GM23338 (cell line): Measurements from ENCODE around the gene PIGU. TPM values are rescaled to one million over a fixed set of nuclear protein-coding genes. Genes with fewer than 3 reads are reported as not detected.
A peak's percentile ranks its signal among the peaks of the same experiment; 100 is the strongest.

ENCODE experiments used
- ATAC-seq: fragments of 200-7000 bp; cut with Tn5 transposase; 3 replicates; pipeline ENCODE4 v1.9.1; 2020
- DNase-seq: peaks from one replicate; pipeline ENCODE4 v3.0.0-alpha.2; 2015; ENCODE audit warnings: low spot score
- H2AFZ ChIP-seq: fragments of 200-600 bp; sonication (generic); 2 replicates; pipeline ENCODE4 v1.8.0; 2016; ENCODE audit warnings: antibody characterized with exemption, mild to moderate bottlenecking, moderate library complexity
- H3F3A ChIP-seq: fragments of 200-600 bp; sonication (generic); replicated peaks from 2 replicates; pipeline ENCODE4 v1.8.0; 2017; ENCODE audit warnings: antibody characterized with exemption, mixed run types, low read depth
- H3K27ac ChIP-seq: fragments of 200-600 bp; sonication (generic); 2 replicates; pipeline ENCODE4 v1.6.1; 2016; ENCODE audit warnings: low read depth
- H3K27me3 ChIP-seq: fragments of 200-600 bp; sonication (generic); 2 replicates; pipeline ENCODE4 v1.8.0; 2016; ENCODE audit warnings: mild to moderate bottlenecking, mixed run types, moderate library complexity; ENCODE audit not compliant: insufficient read depth
- H3K36me3 ChIP-seq: fragments of 200-600 bp; sonication (generic); 2 replicates; pipeline ENCODE4 v1.8.0; 2016; ENCODE audit warnings: mild to moderate bottlenecking; ENCODE audit not compliant: insufficient read depth
- H3K4me1 ChIP-seq: fragments of 200-600 bp; sonication (generic); 2 replicates; pipeline ENCODE4 v1.8.0; 2016; ENCODE audit warnings: mild to moderate bottlenecking, moderate library complexity; ENCODE audit not compliant: insufficient read depth
- H3K4me2 ChIP-seq: fragments of 200-600 bp; sonication (generic); 2 replicates; pipeline ENCODE4 v1.7.1; 2017; ENCODE audit warnings: mixed run types
- H3K4me3 ChIP-seq: fragments of 200-600 bp; sonication (generic); 2 replicates; pipeline ENCODE4 v1.6.1; 2016; ENCODE audit warnings: mixed run types
- H3K79me2 ChIP-seq: fragments of 200-600 bp; sonication (generic); replicated peaks from 2 replicates; pipeline ENCODE4 v1.8.0; 2017; ENCODE audit warnings: mild to moderate bottlenecking; ENCODE audit not compliant: insufficient read depth
- H3K9me2 ChIP-seq: fragments of 200-600 bp; sonication (generic); 2 replicates; pipeline ENCODE4 v1.8.0; 2017; ENCODE audit not compliant: insufficient read depth
- H4K20me1 ChIP-seq: fragments of 200-600 bp; sonication (generic); replicated peaks from 2 replicates; pipeline ENCODE4 v1.8.0; 2017; ENCODE audit warnings: mild to moderate bottlenecking; ENCODE audit not compliant: insufficient read depth
- H3K27ac Mint-ChIP-seq: 2 replicates; pipeline ENCODE4 v1.8.0; 2020; ENCODE audit warnings: inconsistent platforms, mild to moderate bottlenecking, moderate library complexity, mixed read lengths
- H3K27me3 Mint-ChIP-seq: 3 replicates; pipeline ENCODE4 v1.8.0; 2022; ENCODE audit warnings: low read depth, mild to moderate bottlenecking, moderate library complexity, mixed read lengths, inconsistent platforms; ENCODE audit not compliant: insufficient read depth, poor library complexity
- H3K36me3 Mint-ChIP-seq: 3 replicates; pipeline ENCODE4 v1.8.0; 2021; ENCODE audit warnings: low read depth, mild to moderate bottlenecking, inconsistent platforms, moderate library complexity, mixed read lengths
- H3K4me1 Mint-ChIP-seq: 3 replicates; pipeline ENCODE4 v1.8.0; 2020; ENCODE audit warnings: mild to moderate bottlenecking, inconsistent platforms, mixed read lengths
- H3K4me3 Mint-ChIP-seq: 3 replicates; pipeline ENCODE4 v1.8.0; 2021; ENCODE audit warnings: moderate library complexity, mild to moderate bottlenecking, inconsistent platforms, mixed read lengths
- H3K9me3 Mint-ChIP-seq: 3 replicates; pipeline ENCODE4 v1.8.0; 2020; ENCODE audit warnings: moderate library complexity, mild to moderate bottlenecking, inconsistent platforms, mixed read lengths
- CREB1 ChIP-seq: fragments of 250-450 bp; sonication (Bioruptor Pico); IDR thresholded peaks from 2 replicates; pipeline ENCODE4 v1.5.0; 2020; ENCODE audit warnings: low read depth, mild to moderate bottlenecking, moderate library complexity
- ETS1 ChIP-seq: IDR thresholded peaks from 2 replicates; pipeline ENCODE4 v1.6.1; 2016; ENCODE audit warnings: antibody characterized with exemption
- EZH2phosphoT487 ChIP-seq: fragments of 200-600 bp; sonication (generic); IDR thresholded peaks from one replicate; pipeline ENCODE4 v1.8.1; 2018; ENCODE audit warnings: antibody characterized with exemption; ENCODE audit not compliant: unreplicated experiment
- JUNB ChIP-seq: IDR thresholded peaks from one replicate; pipeline ENCODE4 v1.6.1; 2016; ENCODE audit warnings: antibody characterized with exemption; ENCODE audit not compliant: unreplicated experiment
- NANOG ChIP-seq: IDR thresholded peaks from 2 replicates; pipeline ENCODE4 v1.6.1; 2016; ENCODE audit warnings: antibody characterized with exemption, borderline replicate concordance
- POLR2AphosphoS5 ChIP-seq: IDR thresholded peaks from 2 replicates; pipeline ENCODE4 v1.6.1; 2016; ENCODE audit warnings: antibody characterized with exemption, low read depth
- REST ChIP-seq: IDR thresholded peaks from one replicate; pipeline ENCODE4 v1.6.1; 2018; ENCODE audit warnings: antibody characterized with exemption; ENCODE audit not compliant: unreplicated experiment
- ZNF462 ChIP-seq: fragments of 250-450 bp; sonication (Bioruptor Pico); IDR thresholded peaks from 2 replicates; pipeline ENCODE4 v1.5.0; 2020; ENCODE audit warnings: mild to moderate bottlenecking, moderate library complexity
- polyA plus RNA-seq: library from polyadenylated mRNA; unstranded; fragments of >200 nt; fragmentation: Nextera tagmentation; extraction: Ambion mirVana; gene quantifications from 2 replicates; pipeline ENCODE4 v1.2.1, GENCODE V29; 2016
- total RNA-seq: library from RNA; depleted of rRNA; stranded (reverse); fragments of >200 nt; shearing (Covaris generic); gene quantifications from 2 replicates; pipeline ENCODE4 v1.2.3, GENCODE V29; 2014

The PIGU gene
- total and polyA plus RNA-seq, 2 experiments from 2014 or later, result 24.3 to 28.9 TPM

GRCh38 chr20:34511891-34512265 lies 165.0 kb downstream of the PIGU start:
- Mint-ChIP-seq H3K4me3 (no peak overlapping the region), H3K4me1 (peaks cover 6% of the 10 kb centered on the region; the same call in 2 of the 3 replicates), H3K36me3 (peaks cover 17% of the 10 kb centered on the region; the same call in 2 of the 3 replicates), H3K27me3 (peaks cover 11% of the 10 kb centered on the region), H3K9me3 (no peaks in the 10 kb centered on the region), H3K27ac (no peak overlapping the region)
- H3K4me3 ChIP-seq, result no peak overlapping the region
- no peak for ATAC-seq
- H3K4me2 ChIP-seq, result no peak overlapping the region
- peaks cover 5% of the 10 kb centered on the region for H3K4me1 ChIP-seq
- no peak for DNase-seq
- H4K20me1 ChIP-seq, result no peaks in the 10 kb centered on the region
- H2AFZ ChIP-seq, result no peak overlapping the region
- H3K27me3 ChIP-seq, result no peaks in the 10 kb centered on the region
- TF ChIP-seq REST, result no peak
- no peak for TF ChIP-seq POLR2AphosphoS5
- peaks cover 3% of the 10 kb centered on the region; the same call in 1 of the 2 replicates for H3K36me3 ChIP-seq
- H3F3A ChIP-seq, result peaks cover 3% of the 10 kb centered on the region; the same call in 1 of the 2 replicates
- no peaks in the 10 kb centered on the region for H3K9me2 ChIP-seq
- 0 out of 2 replicates have a peak overlapping the region, but pooled peaks have one; percentile 34 for H3K27ac ChIP-seq
- peaks cover 2% of the 10 kb centered on the region for H3K79me2 ChIP-seq

- Mint-ChIP-seq H3K4me1 (peaks cover 6% of the 10 kb centered on the region; the same call in 2 of the 3 replicates), H3K27ac (no peak overlapping the region), H3K9me3 (no peaks in the 10 kb centered on the region), H3K36me3 (peaks cover 21% of the 10 kb centered on the region; the same call in 2 of the 3 replicates), H3K27me3 (peaks cover 2% of the 10 kb centered on the region), H3K4me3 (no peak overlapping the region)
- Histone ChIP-seq H3F3A (no peaks in the 10 kb centered on the region; the same call in 1 of the 2 replicates), H3K27ac (no peak overlapping the region), H3K4me2 (no peak overlapping the region), H3K27me3 (no peaks in the 10 kb centered on the region), H2AFZ (no peak overlapping the region), H3K9me2 (no peaks in the 10 kb centered on the region), H3K79me2 (no peaks in the 10 kb centered on the region; the same call in 1 of the 2 replicates), H3K4me3 (no peak overlapping the region), H4K20me1 (no peaks in the 10 kb centered on the region), H3K36me3 (peaks cover 3% of the 10 kb centered on the region; the same call in 1 of the 2 replicates), H3K4me1 (peaks cover 5% of the 10 kb centered on the region)
- ATAC-seq, result no peak
- TF ChIP-seq NANOG (no peak), CREB1 (CRISPR knock-in tag) (no peak), EZH2phosphoT487 (no peak), POLR2AphosphoS5 (no peak), ETS1 (no peak), ZNF462 (CRISPR knock-in tag) (no peak), JUNB (no peak)
- no peak for DNase-seq
Observed at GRCh38 chr20:34510575-34510974, 166.3 kb downstream of the PIGU start.
